SK-N-SH (cell line): Measurements from ENCODE around the gene DDIT3. TPM values are rescaled to one million over a fixed set of nuclear protein-coding genes. Genes with fewer than 3 reads are reported as not detected.

Experiments used
- CTCF ChIA-PET: fragments of 300-600, 350-600 bp; formaldehyde crosslinking; extraction: SDS; loops from one replicate; lab custom pipeline; 2021; lab: Yijun Ruan, JAX
- POLR2A ChIA-PET: fragments of 350-600 bp; sonication (Branson Sonifier 250); formaldehyde crosslinking; extraction: SDS; loops from one replicate; lab custom pipeline; 2020; ENCODE audit warnings: antibody characterized with exemption, inconsistent platforms; lab: Yijun Ruan, JAX
- DNase-seq: peaks from one replicate; pipeline ENCODE4 v3.0.0; 2012
- H2AFZ ChIP-seq: fragments of 200-600 bp; sonication (generic); 2 replicates; pipeline ENCODE4 v1.8.1; 2016; ENCODE audit warnings: antibody characterized with exemption, mild to moderate bottlenecking, low read depth
- H3F3A ChIP-seq: fragments of 200-600 bp; sonication (generic); replicated peaks from 2 replicates; pipeline ENCODE3; 2016; ENCODE audit warnings: antibody characterized with exemption, mild to moderate bottlenecking; ENCODE audit not compliant: insufficient read depth
- H3K27ac ChIP-seq, 2 experiments: fragments of 200-500 bp in 1 of 2; fragments of 200-600 bp in 1 of 2; sonication (Bioruptor generic) in 1 of 2; sonication (generic), shearing (Covaris generic) in 1 of 2; 2 replicates each; pipeline versions ENCODE4 v1.5.1 to v1.6.1; 2014 to 2016; ENCODE audit warnings: low read depth in 2 of 2, inconsistent platforms in 1 of 2, low read length in 1 of 2, mild to moderate bottlenecking in 1 of 2, mixed read lengths in 1 of 2
- H3K27me3 ChIP-seq: fragments of 200-600 bp; sonication (generic), shearing (Covaris generic); 2 replicates; pipeline ENCODE4 v1.6.1; 2016; ENCODE audit warnings: mixed run types; ENCODE audit not compliant: insufficient read depth
- H3K36me3 ChIP-seq, 2 experiments: fragments of 200-500 bp in 1 of 2; fragments of 200-600 bp in 1 of 2; sonication (Bioruptor generic) in 1 of 2; sonication (generic) in 1 of 2; replicated peaks in 1 of 2; 2 replicates each; pipeline versions ENCODE3 to v1.5.1; 2014 to 2016; ENCODE audit warnings: low read length in 1 of 2, mild to moderate bottlenecking in 1 of 2; ENCODE audit not compliant: insufficient read depth in 2 of 2, control insufficient read depth in 1 of 2
- H3K4me1 ChIP-seq, 2 experiments: fragments of 200-500 bp in 1 of 2; fragments of 200-600 bp in 1 of 2; sonication (Bioruptor generic) in 1 of 2; sonication (generic), shearing (Covaris generic) in 1 of 2; 2 replicates each; pipeline versions ENCODE4 v1.5.1 to v1.6.1; 2014 to 2016; ENCODE audit warnings: low read depth in 1 of 2, low read length in 1 of 2, mixed run types in 1 of 2; ENCODE audit not compliant: insufficient read depth in 2 of 2, control insufficient read depth in 1 of 2
- H3K4me2 ChIP-seq: fragments of 200-600 bp; sonication (generic), shearing (Covaris generic); 2 replicates; pipeline ENCODE4 v1.6.1; 2017; ENCODE audit warnings: mixed run types
- H3K4me3 ChIP-seq, 2 experiments: fragments of 200-500 bp in 1 of 2; fragments of 200-600 bp in 1 of 2; sonication (Bioruptor generic) in 1 of 2; sonication (generic), shearing (Covaris generic) in 1 of 2; 2 replicates each; pipeline versions ENCODE4 v1.5.1 to v1.8.1; 2014 to 2016; ENCODE audit warnings: low read depth in 2 of 2, inconsistent platforms in 1 of 2, low read length in 1 of 2, mild to moderate bottlenecking in 1 of 2, mixed read lengths in 1 of 2, moderate library complexity in 1 of 2
- H3K79me2 ChIP-seq: fragments of 200-600 bp; sonication (generic); 2 replicates; pipeline ENCODE4 v1.8.1; 2017; ENCODE audit warnings: mild to moderate bottlenecking; ENCODE audit not compliant: insufficient read depth
- H3K9ac ChIP-seq: fragments of 200-600 bp; sonication (generic); 2 replicates; pipeline ENCODE4 v1.6.1; 2017; ENCODE audit warnings: mixed run types
- H3K9me2 ChIP-seq: fragments of 200-600 bp; sonication (generic); 2 replicates; pipeline ENCODE4 v1.6.1; 2017; ENCODE audit warnings: mixed run types
- H3K9me3 ChIP-seq: fragments of 200-600 bp; sonication (generic); 2 replicates; pipeline ENCODE4 v1.6.1; 2017; ENCODE audit warnings: mixed run types, mild to moderate bottlenecking, moderate library complexity
- H4K20me1 ChIP-seq: fragments of 200-600 bp; sonication (generic); 2 replicates; pipeline ENCODE4 v1.6.1; 2017; ENCODE audit warnings: mild to moderate bottlenecking, mixed run types; ENCODE audit not compliant: insufficient read depth
- FOSL2 ChIP-seq: IDR thresholded peaks from 2 replicates; pipeline ENCODE4 v1.4.0; 2012; ENCODE audit warnings: low read depth, mild to moderate bottlenecking, moderate library complexity, borderline replicate concordance
- FOXJ3 ChIP-seq: sonication (generic); formaldehyde crosslinking; IDR thresholded peaks from 2 replicates; pipeline ENCODE4 v1.5.1; 2020; ENCODE audit warnings: mild to moderate bottlenecking, missing genetic modification reagents
- MEF2A ChIP-seq: IDR thresholded peaks from 2 replicates; pipeline ENCODE4 v1.4.0; 2012; ENCODE audit warnings: low read depth, borderline replicate concordance
- MXI1 ChIP-seq: IDR thresholded peaks from 2 replicates; pipeline ENCODE4 v1.6.1; 2012; ENCODE audit warnings: mild to moderate bottlenecking, low read depth, low read length, improper control_type of control experiment
- RFX5 ChIP-seq: IDR thresholded peaks from 2 replicates; pipeline ENCODE4 v1.6.1; 2012; ENCODE audit warnings: mild to moderate bottlenecking, improper control_type of control experiment, low read length
- TAF1 ChIP-seq: IDR thresholded peaks from 2 replicates; pipeline ENCODE4 v1.6.1; 2012; ENCODE audit warnings: low read depth, mild to moderate bottlenecking, low read length, moderate library complexity, borderline replicate concordance
- TCF12 ChIP-seq: IDR thresholded peaks from 2 replicates; pipeline ENCODE4 v1.4.0; 2012
- TEAD4 ChIP-seq: IDR thresholded peaks from 2 replicates; pipeline ENCODE4 v1.4.0; 2012; ENCODE audit warnings: mild to moderate bottlenecking, borderline replicate concordance; ENCODE audit not compliant: insufficient read depth
- WGBS: methylation state at CpG from one replicate; pipeline ENCODE4 v1.1.6; 2017; ENCODE audit warnings: low lambda C conversion rate; 5-methylcytosine and 5-hydroxymethylcytosine counted together
- polyA plus RNA-seq, 3 experiments: library from polyadenylated mRNA; depleted of rRNA; stranded (reverse); fragments of >200 nt; gene quantifications; 2 replicates each; pipeline ENCODE4 v1.2.3, GENCODE V29; 2012
- TF ChIP-seq, protein P1 (sequence below): IDR thresholded peaks from 2 replicates; pipeline ENCODE4 v1.4.0; 2012; ENCODE audit warnings: low read depth, borderline replicate concordance
- TF ChIP-seq, protein P2 (sequence below): fragments of 150-350 bp; IDR thresholded peaks from 2 replicates; pipeline ENCODE4 v1.6.1; 2016; ENCODE audit warnings: mild to moderate bottlenecking, low read depth, low read length

Gene DDIT3
- polyA plus RNA-seq, 1 of the 3 experiments (the other 2 are of a cell fraction) = 26.3 TPM

DNA sequence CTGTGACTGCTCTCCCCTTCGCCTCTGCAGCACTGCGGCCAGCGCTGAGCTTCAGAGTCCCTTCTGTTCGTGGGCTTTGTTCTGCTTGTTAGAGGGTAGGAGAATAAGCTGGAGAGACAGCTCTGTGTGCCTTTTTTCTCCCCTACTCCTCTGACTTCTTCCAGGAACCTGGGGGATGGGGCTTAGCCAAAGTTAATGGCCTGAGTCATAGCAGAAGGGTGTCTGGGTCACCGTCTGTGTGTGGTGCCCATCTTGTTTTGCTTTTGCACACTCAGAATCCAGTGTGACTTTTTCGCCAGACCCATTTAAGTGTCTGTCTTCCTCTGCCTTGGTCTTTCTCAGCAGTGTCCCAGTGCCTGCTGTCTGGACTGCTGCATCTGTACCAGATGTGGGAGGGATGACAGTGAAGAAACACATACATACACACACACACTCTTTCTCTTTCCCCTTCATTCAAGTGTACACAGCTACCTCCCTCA lies 32.6 kb upstream of the DDIT3 start:
- Histone ChIP-seq H3K27me3 (no peaks in the 10 kb centered on the region), H3K4me3 (peak overlapping the region in 1 of 2 experiments; percentile 24; a peak in 1 of 4 replicates)

DNA sequence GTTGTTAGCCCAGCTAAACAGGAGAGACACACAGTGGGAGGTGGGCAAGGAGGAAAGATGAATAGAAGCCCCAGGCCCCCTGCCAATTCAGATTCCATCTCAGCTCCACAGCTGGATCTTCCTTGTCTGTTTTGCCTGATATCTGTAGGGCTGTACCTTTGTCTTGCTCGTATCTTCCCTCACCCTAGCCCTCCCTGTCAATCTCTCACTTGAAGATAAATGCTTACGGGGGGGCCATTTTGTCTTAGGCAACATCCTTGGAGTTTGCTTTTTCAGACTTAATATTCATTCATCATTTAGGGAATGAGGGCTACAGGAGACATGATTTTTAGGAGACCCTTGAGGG lies 32.0 kb upstream of the DDIT3 start:
- H3K4me1 ChIP-seq = peaks cover 4 to 33% of the 10 kb centered on the region in 2 experiments; a peak in 3 of 4 replicates
- CTCF ChIA-PET = interaction anchor here (2.9 to 5.1 kb wide), 2 partner anchors 31 to 69 kb away, joined by 11 to 24 read pairs; no protein-coding TSS in a partner anchor
- no peak overlapping the region for H3K9ac ChIP-seq

More for the DNA sequence above, 32.6 kb upstream of the DDIT3 start:
- WGBS = 59% methylated on average over 6 of the region's 6 CpGs
- no peak overlapping the region for H2AFZ ChIP-seq
- no peaks in the 10 kb centered on the region for H4K20me1 ChIP-seq
- peaks cover 6% of the 10 kb centered on the region for H3F3A ChIP-seq
- DNase-seq = no peak
- peak overlapping the region; percentile 94 for H3K4me2 ChIP-seq
- peaks cover 4 to 33% of the 10 kb centered on the region in 2 experiments; a peak in 3 of 4 replicates for H3K4me1 ChIP-seq
- H3K36me3 ChIP-seq = peaks cover 2 to 9% of the 10 kb centered on the region in 2 experiments
- TF ChIP-seq TCF12 = no peak
- TF ChIP-seq FOSL2 = peak; percentile 12; the same call in 1 of the 2 replicates
- TF ChIP-seq, protein P1, sequence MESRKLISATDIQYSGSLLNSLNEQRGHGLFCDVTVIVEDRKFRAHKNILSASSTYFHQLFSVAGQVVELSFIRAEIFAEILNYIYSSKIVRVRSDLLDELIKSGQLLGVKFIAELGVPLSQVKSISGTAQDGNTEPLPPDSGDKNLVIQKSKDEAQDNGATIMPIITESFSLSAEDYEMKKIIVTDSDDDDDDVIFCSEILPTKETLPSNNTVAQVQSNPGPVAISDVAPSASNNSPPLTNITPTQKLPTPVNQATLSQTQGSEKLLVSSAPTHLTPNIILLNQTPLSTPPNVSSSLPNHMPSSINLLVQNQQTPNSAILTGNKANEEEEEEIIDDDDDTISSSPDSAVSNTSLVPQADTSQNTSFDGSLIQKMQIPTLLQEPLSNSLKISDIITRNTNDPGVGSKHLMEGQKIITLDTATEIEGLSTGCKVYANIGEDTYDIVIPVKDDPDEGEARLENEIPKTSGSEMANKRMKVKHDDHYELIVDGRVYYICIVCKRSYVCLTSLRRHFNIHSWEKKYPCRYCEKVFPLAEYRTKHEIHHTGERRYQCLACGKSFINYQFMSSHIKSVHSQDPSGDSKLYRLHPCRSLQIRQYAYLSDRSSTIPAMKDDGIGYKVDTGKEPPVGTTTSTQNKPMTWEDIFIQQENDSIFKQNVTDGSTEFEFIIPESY = no peak
- no peak for TF ChIP-seq RFX5
- TF ChIP-seq MXI1 = no peak
- TF ChIP-seq TAF1 = no peak
- CTCF ChIA-PET = interaction anchor here (0.6 to 5.1 kb wide), 5 partner anchors 12 to 80 kb away, joined by 3 to 24 read pairs (median 4); partner anchors contain the start of gene B4GALNT1
- no peaks in the 10 kb centered on the region for H3K9me3 ChIP-seq
- H3K27ac ChIP-seq = peak overlapping the region; percentile 13 to 40; a peak in 2 of 4 replicates
- H3K9me2 ChIP-seq = no peaks in the 10 kb centered on the region
- POLR2A ChIA-PET = interaction anchor here (1.2 kb wide), 2 partner anchors 32 to 58 kb away, joined by 5 read pairs; partner anchors contain the start of genes ARHGEF25 and DDIT3
- H3K9ac ChIP-seq = no peak overlapping the region
- peaks cover 41% of the 10 kb centered on the region; the same call in 1 of the 2 replicates for H3K79me2 ChIP-seq

More for the DNA sequence above, 32.0 kb upstream of the DDIT3 start:
- no peak for TF ChIP-seq TCF12
- no peak for TF ChIP-seq MXI1
- TF ChIP-seq FOXJ3 (CRISPR knock-in tag) = no peak
- TF ChIP-seq, protein P2, sequence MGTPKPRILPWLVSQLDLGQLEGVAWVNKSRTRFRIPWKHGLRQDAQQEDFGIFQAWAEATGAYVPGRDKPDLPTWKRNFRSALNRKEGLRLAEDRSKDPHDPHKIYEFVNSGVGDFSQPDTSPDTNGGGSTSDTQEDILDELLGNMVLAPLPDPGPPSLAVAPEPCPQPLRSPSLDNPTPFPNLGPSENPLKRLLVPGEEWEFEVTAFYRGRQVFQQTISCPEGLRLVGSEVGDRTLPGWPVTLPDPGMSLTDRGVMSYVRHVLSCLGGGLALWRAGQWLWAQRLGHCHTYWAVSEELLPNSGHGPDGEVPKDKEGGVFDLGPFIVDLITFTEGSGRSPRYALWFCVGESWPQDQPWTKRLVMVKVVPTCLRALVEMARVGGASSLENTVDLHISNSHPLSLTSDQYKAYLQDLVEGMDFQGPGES = no peak
- TF ChIP-seq TEAD4 = no peak
- TF ChIP-seq MEF2A = no peak
- WGBS = 76% methylated on average over 2 of the region's 2 CpGs
- Histone ChIP-seq H3K9me2 (no peaks in the 10 kb centered on the region), H3K79me2 (peaks cover 41% of the 10 kb centered on the region; the same call in 1 of the 2 replicates), H2AFZ (no peak overlapping the region), H3K27ac (peak overlapping the region in 1 of 2 experiments; percentile 13; a peak in 2 of 4 replicates), H3F3A (peaks cover 6% of the 10 kb centered on the region), H3K36me3 (peaks cover 2 to 9% of the 10 kb centered on the region in 2 experiments), H3K4me3 (peak overlapping the region in 1 of 2 experiments; percentile 24; a peak in 2 of 4 replicates), H3K9me3 (no peaks in the 10 kb centered on the region), H3K27me3 (no peaks in the 10 kb centered on the region), H4K20me1 (no peaks in the 10 kb centered on the region), H3K4me2 (peak overlapping the region; percentile 94)
- DNase-seq = no peak
- POLR2A ChIA-PET = interaction anchor here (1.2 kb wide), 2 partner anchors 32 to 59 kb away, joined by 5 read pairs; partner anchors contain the start of genes ARHGEF25 and DDIT3
